ENCODE measurements around the gene ACKR2.

DNA sequence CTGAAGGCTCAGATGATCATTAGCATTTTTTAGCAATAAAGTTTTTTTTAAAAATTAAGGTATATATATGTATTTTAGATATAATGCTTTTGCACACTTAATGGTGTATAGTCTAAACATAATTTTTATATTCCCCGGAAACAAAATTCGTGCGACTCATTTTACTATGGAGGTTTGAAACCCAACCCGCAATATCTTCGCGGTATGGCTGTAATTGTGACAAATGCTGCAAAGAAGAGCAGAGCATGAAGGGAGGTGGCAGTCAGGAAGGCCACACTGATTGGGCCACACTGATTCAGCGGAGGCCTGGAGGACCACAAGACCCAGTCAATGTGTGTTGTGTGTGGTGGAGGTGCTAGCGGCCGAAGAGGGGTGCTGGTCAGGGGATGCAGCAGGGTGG lies 70.9 kb downstream of the ACKR2 start:
- TF ChIP-seq, protein P1, sequence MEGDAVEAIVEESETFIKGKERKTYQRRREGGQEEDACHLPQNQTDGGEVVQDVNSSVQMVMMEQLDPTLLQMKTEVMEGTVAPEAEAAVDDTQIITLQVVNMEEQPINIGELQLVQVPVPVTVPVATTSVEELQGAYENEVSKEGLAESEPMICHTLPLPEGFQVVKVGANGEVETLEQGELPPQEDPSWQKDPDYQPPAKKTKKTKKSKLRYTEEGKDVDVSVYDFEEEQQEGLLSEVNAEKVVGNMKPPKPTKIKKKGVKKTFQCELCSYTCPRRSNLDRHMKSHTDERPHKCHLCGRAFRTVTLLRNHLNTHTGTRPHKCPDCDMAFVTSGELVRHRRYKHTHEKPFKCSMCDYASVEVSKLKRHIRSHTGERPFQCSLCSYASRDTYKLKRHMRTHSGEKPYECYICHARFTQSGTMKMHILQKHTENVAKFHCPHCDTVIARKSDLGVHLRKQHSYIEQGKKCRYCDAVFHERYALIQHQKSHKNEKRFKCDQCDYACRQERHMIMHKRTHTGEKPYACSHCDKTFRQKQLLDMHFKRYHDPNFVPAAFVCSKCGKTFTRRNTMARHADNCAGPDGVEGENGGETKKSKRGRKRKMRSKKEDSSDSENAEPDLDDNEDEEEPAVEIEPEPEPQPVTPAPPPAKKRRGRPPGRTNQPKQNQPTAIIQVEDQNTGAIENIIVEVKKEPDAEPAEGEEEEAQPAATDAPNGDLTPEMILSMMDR (IDR thresholded peaks at IDR 0.05): no peak
- TF ChIP-seq POLR2A (IDR thresholded peaks at IDR 0.05): no peak

Data from testis (tissue), 2 donors.